Peyer's patch (tissue), 4 donors: ENCODE measurements around the gene EZH2.

Experiments used
- POLR2A ChIP-seq, 2 donors: fragments of 450-650 bp; IDR thresholded peaks; one replicate each; pipeline ENCODE4 v1.5.1; 2017; ENCODE audit warnings: antibody characterized with exemption in 2 of 2, mild to moderate bottlenecking in 2 of 2, moderate library complexity in 2 of 2
- TF ChIP-seq, protein P1 (sequence below), 6 experiments: fragments of 450-650 bp in 4 of 6; fragments of 200-600 bp in 2 of 6; sonication (generic) in 1 of 6; IDR thresholded peaks; one replicate each; pipeline ENCODE4 v1.5.1; 2017 to 2019; ENCODE audit warnings: antibody characterized with exemption in 6 of 6, mild to moderate bottlenecking in 3 of 6, moderate library complexity in 1 of 6

DNA sequence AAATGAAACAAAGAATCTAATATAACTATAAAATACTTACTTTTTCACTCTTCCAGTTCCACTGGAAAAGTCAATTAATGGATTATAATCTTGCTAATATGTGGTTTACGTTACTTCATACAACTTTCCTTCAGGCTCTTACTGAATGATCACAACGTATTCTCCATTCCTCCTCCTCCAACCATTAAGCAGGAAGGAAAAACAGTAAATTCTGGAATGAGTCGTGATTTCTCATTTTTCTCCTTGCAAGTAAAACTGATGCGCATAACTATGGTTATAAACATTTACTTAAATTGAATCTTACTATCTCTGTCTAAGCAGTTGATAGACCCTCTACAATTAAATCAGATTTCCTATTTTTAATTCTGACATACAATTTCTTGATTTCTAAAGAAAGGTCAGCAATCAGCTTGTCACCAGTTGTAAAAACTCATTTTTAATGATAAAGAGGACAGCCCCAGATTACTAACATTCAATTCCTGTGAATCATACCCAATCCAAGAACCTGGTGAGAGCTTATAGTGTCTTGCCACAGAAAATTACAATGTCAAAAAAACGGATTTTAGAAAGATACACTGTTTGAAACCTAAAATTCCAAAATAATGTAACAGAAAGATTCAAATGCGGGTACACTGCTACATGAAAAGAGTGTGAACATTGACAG lies 64.3 kb downstream of the EZH2 start:
- TF ChIP-seq, protein P1, sequence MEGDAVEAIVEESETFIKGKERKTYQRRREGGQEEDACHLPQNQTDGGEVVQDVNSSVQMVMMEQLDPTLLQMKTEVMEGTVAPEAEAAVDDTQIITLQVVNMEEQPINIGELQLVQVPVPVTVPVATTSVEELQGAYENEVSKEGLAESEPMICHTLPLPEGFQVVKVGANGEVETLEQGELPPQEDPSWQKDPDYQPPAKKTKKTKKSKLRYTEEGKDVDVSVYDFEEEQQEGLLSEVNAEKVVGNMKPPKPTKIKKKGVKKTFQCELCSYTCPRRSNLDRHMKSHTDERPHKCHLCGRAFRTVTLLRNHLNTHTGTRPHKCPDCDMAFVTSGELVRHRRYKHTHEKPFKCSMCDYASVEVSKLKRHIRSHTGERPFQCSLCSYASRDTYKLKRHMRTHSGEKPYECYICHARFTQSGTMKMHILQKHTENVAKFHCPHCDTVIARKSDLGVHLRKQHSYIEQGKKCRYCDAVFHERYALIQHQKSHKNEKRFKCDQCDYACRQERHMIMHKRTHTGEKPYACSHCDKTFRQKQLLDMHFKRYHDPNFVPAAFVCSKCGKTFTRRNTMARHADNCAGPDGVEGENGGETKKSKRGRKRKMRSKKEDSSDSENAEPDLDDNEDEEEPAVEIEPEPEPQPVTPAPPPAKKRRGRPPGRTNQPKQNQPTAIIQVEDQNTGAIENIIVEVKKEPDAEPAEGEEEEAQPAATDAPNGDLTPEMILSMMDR (IDR thresholded peaks at IDR 0.05) = no peak
- no peak for TF ChIP-seq POLR2A (IDR thresholded peaks at IDR 0.05)
